Neural progenitor cell (in vitro differentiated cells): Measurements from ENCODE around the gene TNIK. TPM values are rescaled to one million over a fixed set of nuclear protein-coding genes. Genes with fewer than 3 reads are reported as not detected.

Experiments used
- DNase-seq: peaks from one replicate; pipeline ENCODE4 v3.0.0-alpha.2; 2016; ENCODE audit warnings: low spot score
- H2AFZ ChIP-seq: fragments of 200-600 bp; sonication (generic); replicated peaks from 2 replicates; pipeline ENCODE4 v1.6.1; 2016; ENCODE audit warnings: antibody characterized with exemption
- H3F3A ChIP-seq: fragments of 200-600 bp; sonication (generic); 2 replicates; pipeline ENCODE4 v1.6.1; 2016; ENCODE audit warnings: antibody characterized with exemption, low read depth
- H3K27ac ChIP-seq: fragments of 200-600 bp; sonication (generic); 2 replicates; pipeline ENCODE4 v1.5.1; 2016; ENCODE audit warnings: mild to moderate bottlenecking
- H3K27me3 ChIP-seq: fragments of 200-600 bp; sonication (generic); 2 replicates; pipeline ENCODE4 v1.6.1; 2016; ENCODE audit warnings: mild to moderate bottlenecking, moderate library complexity
- H3K36me3 ChIP-seq: fragments of 200-600 bp; sonication (generic); 2 replicates; pipeline ENCODE4 v1.5.1; 2016
- H3K4me1 ChIP-seq: fragments of 200-600 bp; sonication (generic); 2 replicates; pipeline ENCODE4 v1.6.1; 2016; ENCODE audit warnings: mixed run types
- H3K4me2 ChIP-seq: fragments of 200-600 bp; sonication (generic); 2 replicates; pipeline ENCODE4 v1.6.1; 2016
- H3K4me3 ChIP-seq: fragments of 200-600 bp; sonication (generic); 2 replicates; pipeline ENCODE4 v1.5.1; 2016
- H3K79me2 ChIP-seq: fragments of 200-600 bp; sonication (generic); 2 replicates; pipeline ENCODE4 v1.6.1; 2016; ENCODE audit warnings: low read depth
- H3K9ac ChIP-seq: fragments of 200-600 bp; sonication (generic); 2 replicates; pipeline ENCODE4 v1.6.1; 2016
- H3K9me3 ChIP-seq: fragments of 200-600 bp; sonication (generic); 2 replicates; pipeline ENCODE4 v1.5.1; 2016; ENCODE audit warnings: low read depth
- H4K20me1 ChIP-seq: fragments of 200-600 bp; sonication (generic); 2 replicates; pipeline ENCODE4 v1.6.1; 2016; ENCODE audit warnings: low read depth
- H3K27ac Mint-ChIP-seq: 3 replicates; pipeline ENCODE4 v1.8.0; 2021; ENCODE audit warnings: mixed read lengths
- H3K27me3 Mint-ChIP-seq: 2 replicates; pipeline ENCODE4 v1.8.0; 2022; ENCODE audit warnings: low read depth, mild to moderate bottlenecking, inconsistent platforms, moderate library complexity, mixed read lengths; ENCODE audit not compliant: insufficient read depth
- H3K36me3 Mint-ChIP-seq: 3 replicates; pipeline ENCODE4 v1.8.0; 2021; ENCODE audit warnings: mixed read lengths
- H3K4me1 Mint-ChIP-seq: 3 replicates; pipeline ENCODE4 v1.8.0; 2021; ENCODE audit warnings: mixed read lengths
- H3K4me3 Mint-ChIP-seq: 3 replicates; pipeline ENCODE4 v1.8.0; 2021; ENCODE audit warnings: mild to moderate bottlenecking, moderate library complexity, mixed read lengths
- H3K9me3 Mint-ChIP-seq: 3 replicates; pipeline ENCODE4 v1.8.0; 2020; ENCODE audit warnings: mixed read lengths
- EZH2 ChIP-seq: fragments of 200-600 bp; sonication (generic); IDR thresholded peaks from 2 replicates; pipeline ENCODE4 v1.6.1; 2017; ENCODE audit warnings: antibody characterized with exemption, mild to moderate bottlenecking, moderate library complexity
- EZH2phosphoT487 ChIP-seq: fragments of 200-600 bp; sonication (generic); IDR thresholded peaks from 2 replicates; pipeline ENCODE4 v1.6.1; 2017; ENCODE audit warnings: antibody characterized with exemption
- total RNA-seq: library from RNA; depleted of rRNA; stranded (reverse); fragments of >200 nt; gene quantifications from 2 replicates; pipeline ENCODE4 v1.2.3, GENCODE V29; 2015; ENCODE audit warnings: low replicate concordance
- TF ChIP-seq, protein P1 (sequence below): fragments of 200-600 bp; sonication (generic); IDR thresholded peaks from 2 replicates; pipeline ENCODE4 v1.5.1; 2017; ENCODE audit warnings: antibody characterized with exemption, mild to moderate bottlenecking

TNIK gene
- total RNA-seq, 1 donor from 2014 or later, result 3.0 TPM

DNA sequence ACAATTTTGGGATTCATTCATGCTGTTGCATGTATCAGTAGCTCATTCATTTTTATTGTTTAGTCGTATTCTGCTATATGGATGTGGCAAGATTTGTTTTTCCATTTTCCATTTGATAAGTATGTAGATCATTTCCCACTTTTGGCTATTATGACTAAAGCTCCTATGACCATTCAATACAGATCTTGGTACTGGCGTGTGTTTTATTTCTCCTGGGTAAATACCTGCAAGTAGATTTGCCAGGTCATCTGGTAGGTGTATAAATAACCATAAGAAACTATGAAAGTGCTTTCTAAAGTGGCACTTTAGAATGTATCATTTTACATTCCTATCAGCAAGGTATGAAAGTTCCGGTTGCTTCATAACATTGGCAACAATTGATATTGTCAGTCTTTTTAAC lies 124.6 kb downstream of the TNIK start:
- no peak overlapping the region for H3K4me2 ChIP-seq
- no peak overlapping the region for H3K9ac ChIP-seq
- no peak overlapping the region for H3K27ac ChIP-seq
- Mint-ChIP-seq H3K36me3 (peaks cover 10% of the 10 kb centered on the region), H3K4me3 (no peak overlapping the region), H3K27me3 (peaks cover 2% of the 10 kb centered on the region), H3K4me1 (peaks cover 19% of the 10 kb centered on the region), H3K9me3 (no peaks in the 10 kb centered on the region), H3K27ac (no peak overlapping the region)
- H2AFZ ChIP-seq, result no peak overlapping the region
- no peak overlapping the region for H3K4me3 ChIP-seq
- no peaks in the 10 kb centered on the region for H3K27me3 ChIP-seq
- H3K36me3 ChIP-seq, result no peaks in the 10 kb centered on the region
- no peaks in the 10 kb centered on the region for H3K79me2 ChIP-seq
- no peaks in the 10 kb centered on the region for H3F3A ChIP-seq
- H3K4me1 ChIP-seq, result peaks cover 11% of the 10 kb centered on the region
- TF ChIP-seq, protein P1, sequence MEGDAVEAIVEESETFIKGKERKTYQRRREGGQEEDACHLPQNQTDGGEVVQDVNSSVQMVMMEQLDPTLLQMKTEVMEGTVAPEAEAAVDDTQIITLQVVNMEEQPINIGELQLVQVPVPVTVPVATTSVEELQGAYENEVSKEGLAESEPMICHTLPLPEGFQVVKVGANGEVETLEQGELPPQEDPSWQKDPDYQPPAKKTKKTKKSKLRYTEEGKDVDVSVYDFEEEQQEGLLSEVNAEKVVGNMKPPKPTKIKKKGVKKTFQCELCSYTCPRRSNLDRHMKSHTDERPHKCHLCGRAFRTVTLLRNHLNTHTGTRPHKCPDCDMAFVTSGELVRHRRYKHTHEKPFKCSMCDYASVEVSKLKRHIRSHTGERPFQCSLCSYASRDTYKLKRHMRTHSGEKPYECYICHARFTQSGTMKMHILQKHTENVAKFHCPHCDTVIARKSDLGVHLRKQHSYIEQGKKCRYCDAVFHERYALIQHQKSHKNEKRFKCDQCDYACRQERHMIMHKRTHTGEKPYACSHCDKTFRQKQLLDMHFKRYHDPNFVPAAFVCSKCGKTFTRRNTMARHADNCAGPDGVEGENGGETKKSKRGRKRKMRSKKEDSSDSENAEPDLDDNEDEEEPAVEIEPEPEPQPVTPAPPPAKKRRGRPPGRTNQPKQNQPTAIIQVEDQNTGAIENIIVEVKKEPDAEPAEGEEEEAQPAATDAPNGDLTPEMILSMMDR, result no peak
- no peak for TF ChIP-seq EZH2phosphoT487
- no peak for TF ChIP-seq EZH2
- DNase-seq, result no peak
- no peaks in the 10 kb centered on the region for H4K20me1 ChIP-seq
- no peaks in the 10 kb centered on the region for H3K9me3 ChIP-seq

DNA sequence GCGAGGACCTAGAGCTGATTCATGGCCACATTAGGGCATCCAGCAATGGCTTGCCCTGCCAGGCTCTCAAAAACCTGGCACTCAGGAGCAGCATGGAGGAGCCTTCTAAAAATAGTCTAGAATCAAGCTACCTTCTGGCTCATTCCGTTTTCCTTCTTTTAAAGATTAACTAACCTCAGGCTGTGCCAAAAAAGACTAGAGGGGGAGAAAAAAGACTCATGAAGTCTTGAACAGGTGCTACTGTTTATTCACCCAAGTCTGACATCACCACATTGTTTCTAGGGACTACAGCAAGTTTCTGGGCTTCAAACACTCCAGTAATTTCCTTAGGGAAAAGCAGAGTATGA lies 125.8 kb downstream of the TNIK start:
- H4K20me1 ChIP-seq, result no peaks in the 10 kb centered on the region
- peaks cover 28% of the 10 kb centered on the region for H3K4me1 Mint-ChIP-seq
- H3K9me3 ChIP-seq, result no peaks in the 10 kb centered on the region
- H3K36me3 ChIP-seq, result no peaks in the 10 kb centered on the region
- no peak overlapping the region for H2AFZ ChIP-seq
- no peak for TF ChIP-seq EZH2
- no peak for TF ChIP-seq EZH2phosphoT487
- TF ChIP-seq, protein P1, result no peak
- H3K4me2 ChIP-seq, result no peak overlapping the region
- H3K9ac ChIP-seq, result no peak overlapping the region
- H3K27ac ChIP-seq, result no peak overlapping the region
- H3K27me3 ChIP-seq, result no peaks in the 10 kb centered on the region
- no peaks in the 10 kb centered on the region for H3F3A ChIP-seq
- no peak overlapping the region for H3K4me3 ChIP-seq
- no peak overlapping the region for H3K4me3 Mint-ChIP-seq
- H3K27ac Mint-ChIP-seq, result peak overlapping the region; percentile 22
- peaks cover 2% of the 10 kb centered on the region for H3K27me3 Mint-ChIP-seq
- H3K4me1 ChIP-seq, result peaks cover 21% of the 10 kb centered on the region
- H3K79me2 ChIP-seq, result no peaks in the 10 kb centered on the region
- no peak for DNase-seq
- no peaks in the 10 kb centered on the region for H3K9me3 Mint-ChIP-seq
- H3K36me3 Mint-ChIP-seq, result peaks cover 8% of the 10 kb centered on the region

DNA sequence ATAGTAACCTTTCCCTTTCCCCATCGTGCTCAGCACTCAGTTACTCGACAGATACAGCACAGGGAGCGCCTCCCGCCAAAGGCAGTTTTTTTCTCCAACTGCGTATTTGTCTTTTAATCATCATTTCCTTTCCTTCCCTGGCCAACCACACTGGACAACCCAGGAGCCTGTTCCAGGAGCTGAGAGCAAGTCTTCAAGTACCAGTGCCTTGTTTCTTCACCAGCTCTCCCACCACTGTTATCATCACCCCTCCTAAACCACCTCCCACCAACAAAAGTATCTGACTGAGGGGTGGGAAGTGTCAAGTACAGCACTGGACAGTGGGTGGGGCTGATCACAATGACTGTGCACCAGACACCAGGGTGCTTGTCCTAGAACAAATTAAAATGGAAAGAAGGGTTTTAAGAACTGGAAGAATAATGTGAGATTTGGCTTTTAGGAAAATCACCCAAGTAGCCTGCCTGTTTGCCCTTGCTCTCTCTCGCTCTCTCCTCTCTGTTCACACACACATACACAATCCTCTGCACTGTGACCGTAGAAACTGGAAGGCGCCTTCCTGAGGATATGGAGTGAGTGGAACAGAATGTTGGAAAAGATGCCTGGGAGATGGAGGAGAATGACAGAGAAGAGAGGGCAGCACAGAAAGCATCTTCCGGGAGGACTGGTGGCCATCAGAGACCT lies 126.3 kb downstream of the TNIK start:
- Mint-ChIP-seq H3K36me3 (peaks cover 5% of the 10 kb centered on the region), H3K4me3 (no peak overlapping the region), H3K4me1 (peaks cover 28% of the 10 kb centered on the region), H3K27me3 (no peaks in the 10 kb centered on the region), H3K27ac (peak overlapping the region; percentile 22), H3K9me3 (no peaks in the 10 kb centered on the region)
- Histone ChIP-seq H3K4me1 (peaks cover 21% of the 10 kb centered on the region), H3K27ac (no peak overlapping the region), H2AFZ (no peak overlapping the region), H3K4me2 (no peak overlapping the region), H3K9ac (no peak overlapping the region), H3K4me3 (no peak overlapping the region), H3K27me3 (no peaks in the 10 kb centered on the region), H3K36me3 (no peaks in the 10 kb centered on the region), H3K79me2 (no peaks in the 10 kb centered on the region), H4K20me1 (no peaks in the 10 kb centered on the region), H3F3A (no peaks in the 10 kb centered on the region), H3K9me3 (no peaks in the 10 kb centered on the region)
- no peak for DNase-seq
- no peak for TF ChIP-seq EZH2phosphoT487

DNA sequence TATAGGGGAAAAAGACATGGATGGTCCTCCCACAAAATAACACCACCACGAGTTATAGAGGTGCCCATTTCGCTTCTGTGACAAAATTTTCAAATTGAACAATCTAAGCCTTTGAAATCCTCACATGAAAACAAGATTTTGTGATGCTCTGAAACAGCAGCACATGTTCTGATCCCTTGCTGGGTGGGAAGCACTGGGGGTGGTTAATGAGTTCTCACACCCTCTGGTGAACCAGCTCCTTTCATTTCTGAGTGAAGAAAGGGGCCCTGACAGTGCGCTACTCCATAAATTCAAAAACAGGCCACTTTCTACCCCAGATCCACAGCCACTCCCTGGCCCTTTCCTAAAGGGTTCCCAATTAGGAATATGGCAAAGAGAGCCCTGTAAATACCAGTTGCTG lies 129.3 kb downstream of the TNIK start:
- Histone ChIP-seq H3K27ac (no peak overlapping the region), H3K9me3 (no peaks in the 10 kb centered on the region), H3K9ac (no peak overlapping the region), H2AFZ (peak overlapping the region; percentile 51), H3K4me2 (peak overlapping the region; percentile 29), H3F3A (no peaks in the 10 kb centered on the region), H3K27me3 (no peaks in the 10 kb centered on the region), H3K4me1 (peaks cover 21% of the 10 kb centered on the region), H3K79me2 (no peaks in the 10 kb centered on the region), H3K4me3 (no peak overlapping the region), H4K20me1 (no peaks in the 10 kb centered on the region), H3K36me3 (no peaks in the 10 kb centered on the region)
- no peaks in the 10 kb centered on the region for H3K36me3 Mint-ChIP-seq
- no peaks in the 10 kb centered on the region for H3K27me3 Mint-ChIP-seq
- peaks cover 28% of the 10 kb centered on the region for H3K4me1 Mint-ChIP-seq
- no peak for TF ChIP-seq EZH2phosphoT487
- TF ChIP-seq, protein P1, result no peak
- H3K4me3 Mint-ChIP-seq, result no peak overlapping the region
- DNase-seq, result no peak
- H3K9me3 Mint-ChIP-seq, result no peaks in the 10 kb centered on the region
- H3K27ac Mint-ChIP-seq, result peak overlapping the region; percentile 42
